ENCODE data around the gene ESR1.

DNA sequence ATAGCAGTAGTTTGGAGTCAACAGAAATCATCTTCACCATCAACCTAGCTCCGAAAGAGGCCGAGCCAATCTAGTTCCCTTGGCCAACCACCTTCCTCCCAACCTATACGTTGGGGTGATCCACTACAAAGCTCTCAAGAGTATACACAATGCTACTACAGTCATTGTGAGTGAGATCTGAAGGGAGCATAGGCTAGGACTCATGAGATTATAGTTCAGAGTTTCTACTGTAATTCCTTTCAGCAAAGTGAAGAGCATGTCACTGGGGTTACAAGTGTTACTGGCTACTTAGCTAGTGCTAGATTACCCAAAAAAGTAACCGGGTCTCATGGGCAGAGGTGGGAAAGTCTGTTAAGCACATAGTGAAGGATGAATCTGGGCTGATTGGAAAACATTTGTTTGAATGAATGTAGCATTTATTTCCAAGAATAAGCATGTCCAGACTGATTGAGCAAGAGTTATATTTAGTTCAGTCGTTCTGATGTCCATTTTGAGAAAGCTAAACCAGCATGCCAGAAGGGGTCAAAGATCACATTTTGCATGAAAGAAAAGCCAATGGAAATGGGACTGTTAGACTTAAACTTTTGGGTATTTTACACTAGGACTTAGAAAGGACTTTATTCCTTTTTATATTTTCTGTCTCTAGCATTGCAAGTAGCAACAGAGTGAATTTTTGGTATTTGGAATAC is 10.5 kb upstream of the ESR1 start:
- TF ChIP-seq, protein P1, sequence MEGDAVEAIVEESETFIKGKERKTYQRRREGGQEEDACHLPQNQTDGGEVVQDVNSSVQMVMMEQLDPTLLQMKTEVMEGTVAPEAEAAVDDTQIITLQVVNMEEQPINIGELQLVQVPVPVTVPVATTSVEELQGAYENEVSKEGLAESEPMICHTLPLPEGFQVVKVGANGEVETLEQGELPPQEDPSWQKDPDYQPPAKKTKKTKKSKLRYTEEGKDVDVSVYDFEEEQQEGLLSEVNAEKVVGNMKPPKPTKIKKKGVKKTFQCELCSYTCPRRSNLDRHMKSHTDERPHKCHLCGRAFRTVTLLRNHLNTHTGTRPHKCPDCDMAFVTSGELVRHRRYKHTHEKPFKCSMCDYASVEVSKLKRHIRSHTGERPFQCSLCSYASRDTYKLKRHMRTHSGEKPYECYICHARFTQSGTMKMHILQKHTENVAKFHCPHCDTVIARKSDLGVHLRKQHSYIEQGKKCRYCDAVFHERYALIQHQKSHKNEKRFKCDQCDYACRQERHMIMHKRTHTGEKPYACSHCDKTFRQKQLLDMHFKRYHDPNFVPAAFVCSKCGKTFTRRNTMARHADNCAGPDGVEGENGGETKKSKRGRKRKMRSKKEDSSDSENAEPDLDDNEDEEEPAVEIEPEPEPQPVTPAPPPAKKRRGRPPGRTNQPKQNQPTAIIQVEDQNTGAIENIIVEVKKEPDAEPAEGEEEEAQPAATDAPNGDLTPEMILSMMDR (IDR thresholded peaks at IDR 0.05): no peak
- TF ChIP-seq POLR2A (IDR thresholded peaks at IDR 0.05): no peak
